Measurements from ENCODE around the gene PLD2. TPM values are rescaled to one million over a fixed set of nuclear protein-coding genes. Genes with fewer than 3 reads are reported as not detected.

PLD2 gene
- total RNA-seq, 4 donors from 2014 or later, result 13.9 to 81.9 (median 18.9) TPM

DNA sequence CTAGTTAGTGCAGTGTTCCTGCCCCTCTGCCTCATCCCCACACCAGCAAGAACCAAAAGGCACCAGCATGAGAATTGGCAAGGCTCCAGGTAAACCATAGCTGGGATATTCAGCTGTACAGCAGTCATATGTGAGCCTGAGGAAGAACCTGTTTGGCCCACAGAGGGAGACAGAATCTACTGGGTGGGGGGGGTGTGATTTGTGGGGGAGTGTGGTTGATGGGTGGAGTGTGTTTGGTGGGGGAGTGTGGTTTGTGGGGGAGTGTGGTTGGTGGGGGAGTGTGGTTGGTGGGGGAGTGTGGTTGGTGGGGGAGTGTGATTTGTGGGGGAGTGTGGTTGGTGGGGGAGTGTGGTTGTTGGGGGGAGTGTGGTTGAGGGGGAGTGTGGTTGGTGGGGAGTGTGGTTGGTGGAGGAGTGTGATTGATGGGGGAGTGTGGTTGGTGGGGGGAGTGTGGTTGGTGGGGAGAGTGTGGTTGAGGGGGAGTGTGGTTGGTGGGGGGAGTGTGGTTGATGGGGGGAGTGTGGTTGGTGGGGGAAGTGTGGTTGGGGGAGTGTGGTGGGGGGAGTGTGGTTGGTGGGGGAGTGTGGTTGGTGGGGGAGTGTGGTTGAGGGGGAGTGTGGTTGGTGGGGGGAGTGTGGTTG, 45.7 kb downstream of the PLD2 start:
- H3K9me3 ChIP-seq, result no peaks in the 10 kb centered on the region
- intact Hi-C loops (cut with DNase I; ENCODE audit: low total_unique reads), result no loop called here
- H3K36me3 ChIP-seq, result no peaks in the 10 kb centered on the region
- H3K4me3 ChIP-seq, result no peak overlapping the region
- peak overlapping the region in 2 of 4 donors; percentile 11 to 26 for H3K27ac ChIP-seq
- peaks cover 10 to 43% (median 31%) of the 10 kb centered on the region in 4 donors for H3K4me1 ChIP-seq
- no peaks in the 10 kb centered on the region for H3K27me3 ChIP-seq
- no peak for DNase-seq
- in situ Hi-C loops (cut with MboI; ENCODE audit: low pct_ligation_motif_present in 1 of 4, low pct_unique_long_range_greater_than_20kb in 1 of 4, low sequenced_read_pairs in 3 of 4), result no loop called here
- TF ChIP-seq EP300 (IDR thresholded peaks at IDR 0.05; ENCODE audit: low read depth) (no peak), POLR2AphosphoS5 (IDR thresholded peaks at IDR 0.05) (no peak)

- intact Hi-C loops (cut with DNase I; ENCODE audit: low total_unique reads) (no loop called here), in situ Hi-C loops (cut with MboI; ENCODE audit: low pct_ligation_motif_present in 1 of 4, low pct_unique_long_range_greater_than_20kb in 1 of 4, low sequenced_read_pairs in 3 of 4) (no loop called here)
- DNase-seq, result no peak
- Histone ChIP-seq H3K4me3 (no peak overlapping the region), H3K36me3 (no peaks in the 10 kb centered on the region), H3K9me3 (no peaks in the 10 kb centered on the region), H3K27ac (no peak overlapping the region), H3K27me3 (no peaks in the 10 kb centered on the region), H3K4me1 (peaks cover 16 to 48% (median 33%) of the 10 kb centered on the region in 4 donors)
- TF ChIP-seq CTCF (IDR thresholded peaks at IDR 0.05) (no peak), POLR2AphosphoS5 (IDR thresholded peaks at IDR 0.05) (no peak), POLR2A (IDR thresholded peaks at IDR 0.05) (no peak), EP300 (IDR thresholded peaks at IDR 0.05; ENCODE audit: low read depth) (no peak)
- WGBS, 2 donors (ENCODE audit: low coverage in 1 of 2), result 60 to 100% methylated on average over 2 of the region's 2 CpGs
Measured at GRCh38 chr17:4853208-4853671, 46.3 kb downstream of the PLD2 start.

DNA sequence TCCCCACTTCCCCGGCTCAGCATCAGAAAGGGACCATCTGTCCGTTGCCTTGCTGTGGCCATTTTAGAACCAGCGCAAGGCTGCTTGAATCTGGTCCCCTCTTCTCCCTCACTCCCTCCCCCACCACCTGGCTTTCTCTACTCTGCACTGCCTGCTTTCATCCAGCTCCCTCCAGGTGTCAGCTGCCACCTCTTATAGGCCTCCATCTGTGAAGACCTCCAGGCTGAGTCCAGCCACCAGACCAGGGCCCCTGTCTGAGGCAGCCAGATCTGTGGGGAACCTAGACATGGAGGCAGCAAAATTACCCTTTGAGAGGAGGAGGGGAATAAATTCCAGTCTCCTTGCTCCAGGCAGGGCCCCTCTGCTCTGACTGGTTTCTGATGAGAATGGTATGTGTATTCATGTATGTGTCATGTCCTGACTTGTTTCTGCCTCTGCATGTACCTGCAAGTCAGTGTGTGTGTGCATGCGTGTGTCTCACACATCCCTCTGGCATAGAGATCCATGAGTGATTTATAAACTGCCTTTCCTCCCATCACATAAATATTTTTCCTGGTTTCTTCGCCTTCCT, 47.2 kb downstream of the PLD2 start:
- 83 to 87% methylated on average over 3 to 5 of the region's 5 CpGs for WGBS, 2 donors (ENCODE audit: low coverage in 1 of 2)
- intact Hi-C loops (cut with DNase I; ENCODE audit: low total_unique reads) (no loop called here), in situ Hi-C loops (cut with MboI; ENCODE audit: low pct_ligation_motif_present in 1 of 4, low pct_unique_long_range_greater_than_20kb in 1 of 4, low sequenced_read_pairs in 3 of 4) (no loop called here)
- no peak overlapping the region for H3K4me3 ChIP-seq
- no peak for TF ChIP-seq EP300 (IDR thresholded peaks at IDR 0.05; ENCODE audit: low read depth)
- TF ChIP-seq POLR2A (IDR thresholded peaks at IDR 0.05), result no peak
- TF ChIP-seq POLR2AphosphoS5 (IDR thresholded peaks at IDR 0.05), result no peak
- no peak for TF ChIP-seq CTCF (IDR thresholded peaks at IDR 0.05)
- H3K4me1 ChIP-seq, result peaks cover 15 to 50% (median 35%) of the 10 kb centered on the region in 4 donors
- no peaks in the 10 kb centered on the region for H3K9me3 ChIP-seq
- no peaks in the 10 kb centered on the region for H3K27me3 ChIP-seq
- no peak for DNase-seq
- no peaks in the 10 kb centered on the region for H3K36me3 ChIP-seq
- H3K27ac ChIP-seq, result no peak overlapping the region

- Histone ChIP-seq H3K36me3 (no peaks in the 10 kb centered on the region), H3K4me1 (peaks cover 8 to 35% (median 18%) of the 10 kb centered on the region in 4 donors), H3K27ac (no peak overlapping the region), H3K27me3 (no peaks in the 10 kb centered on the region), H3K4me3 (no peak overlapping the region), H3K9me3 (no peaks in the 10 kb centered on the region)
- DNase-seq, result no peak
- intact Hi-C loops (cut with DNase I; ENCODE audit: low total_unique reads), result no loop called here
- in situ Hi-C loops (cut with MboI; ENCODE audit: low pct_ligation_motif_present in 1 of 4, low pct_unique_long_range_greater_than_20kb in 1 of 4, low sequenced_read_pairs in 3 of 4), result no loop called here
- TF ChIP-seq POLR2A (IDR thresholded peaks at IDR 0.05), result no peak
- no peak for TF ChIP-seq CTCF (IDR thresholded peaks at IDR 0.05)
- TF ChIP-seq POLR2AphosphoS5 (IDR thresholded peaks at IDR 0.05), result no peak
- no peak for TF ChIP-seq EP300 (IDR thresholded peaks at IDR 0.05; ENCODE audit: low read depth)
- WGBS, 2 donors (ENCODE audit: low coverage in 1 of 2), result 93 to 97% methylated on average over 5 to 17 of the region's 17 CpGs
Measured at GRCh38 chr17:4856271-4856936, 49.5 kb downstream of the PLD2 start.
